NCI-H2029 (cell line): ENCODE results near the gene TTC28.

ENCODE experiments used
- DNase-seq: peaks from one replicate; lab custom pipeline; 2025; lab: John Stamatoyannopoulos, UW

The TTC28 gene

DNA sequence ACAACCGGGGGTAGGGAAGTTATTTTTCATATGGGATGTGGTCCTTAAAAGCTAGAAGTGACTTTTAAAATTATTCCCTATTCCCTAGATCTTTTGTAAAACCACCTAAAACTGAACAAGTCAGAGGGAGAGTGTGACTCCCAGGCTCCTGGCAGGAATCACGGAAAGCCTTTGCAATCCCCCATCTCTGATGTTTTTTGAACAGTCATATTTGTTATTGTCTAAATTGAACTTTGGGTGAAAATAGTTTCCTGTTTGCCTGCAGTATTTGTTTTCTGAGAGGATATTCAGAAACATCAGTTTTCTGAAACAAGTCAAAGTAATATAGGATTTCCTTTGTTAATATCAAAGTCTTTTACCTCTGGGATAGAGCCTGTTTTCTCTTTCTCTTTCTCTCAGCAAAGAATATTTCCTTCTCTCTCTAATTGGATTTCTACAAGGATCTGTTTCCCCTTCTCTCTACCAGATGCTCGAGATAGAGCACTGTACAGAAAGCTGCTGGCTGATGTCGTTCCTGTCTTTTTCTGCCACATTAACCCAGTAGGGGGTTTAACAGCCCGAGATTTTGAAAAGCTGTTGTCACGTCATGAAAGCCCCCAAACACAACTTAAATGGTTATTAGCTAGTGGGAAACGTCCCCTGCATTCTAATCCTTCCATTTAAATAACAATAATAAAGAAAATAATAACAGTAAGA lies 628.4 kb downstream of the TTC28 start:
- no peak for DNase-seq

DNA sequence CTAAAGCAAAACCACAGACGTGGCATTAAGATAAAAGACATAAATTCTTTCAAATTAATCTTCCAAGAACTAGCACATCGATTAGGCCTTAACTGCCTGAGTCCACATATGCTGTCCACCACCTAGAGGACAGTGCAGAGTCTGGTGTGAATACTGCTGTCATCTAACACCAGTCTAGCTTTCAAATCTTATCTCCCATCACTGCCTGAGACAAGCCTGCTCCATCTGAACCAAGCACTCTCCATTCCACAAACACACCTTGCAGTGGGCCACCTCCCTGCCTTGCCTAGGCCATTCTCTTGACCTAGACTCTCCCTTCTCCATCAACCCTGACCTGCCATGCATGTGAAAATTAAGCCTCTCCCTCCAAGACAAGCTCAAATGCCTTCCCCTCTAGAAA lies 631.1 kb downstream of the TTC28 start:
- DNase-seq = no peak

DNA sequence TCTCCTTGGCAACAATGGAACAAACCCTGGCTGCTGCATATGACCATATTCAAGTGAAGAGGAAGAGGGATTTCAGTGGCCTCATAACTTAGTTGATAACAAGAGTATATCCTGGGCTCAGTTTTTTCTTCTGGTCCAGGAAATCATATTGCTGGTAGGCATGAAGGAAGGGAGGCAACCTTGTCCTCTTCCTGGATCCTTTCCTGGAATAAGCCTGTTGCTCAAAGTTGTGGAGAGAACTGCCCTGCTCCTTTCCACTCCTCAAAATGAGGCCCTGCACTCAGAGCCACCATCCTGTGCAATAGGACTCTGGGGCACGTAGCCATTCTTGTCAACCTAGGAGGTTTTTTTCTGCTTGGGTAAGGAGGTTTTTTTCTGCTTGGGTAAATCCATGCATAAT lies 631.9 kb downstream of the TTC28 start:
- DNase-seq = no peak

DNA sequence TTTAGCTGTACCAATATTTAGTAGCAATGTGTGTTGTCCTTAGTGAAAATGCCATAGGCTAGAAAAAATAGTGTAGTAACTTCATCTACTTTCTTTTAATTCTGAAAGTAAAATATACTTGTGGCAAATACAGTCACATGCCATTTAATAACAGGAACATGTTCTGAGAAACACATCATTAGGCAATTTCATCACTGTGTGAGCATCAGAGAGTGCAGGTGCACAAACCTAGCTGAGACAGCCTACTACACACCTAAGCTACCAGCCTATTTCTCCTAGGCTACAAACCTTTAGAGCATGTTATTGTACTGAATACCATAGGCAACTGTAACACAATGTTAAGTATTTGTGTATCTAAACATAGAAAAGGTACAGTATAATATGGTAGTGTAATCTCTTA lies 633.5 kb downstream of the TTC28 start:
- DNase-seq = no peak

DNA sequence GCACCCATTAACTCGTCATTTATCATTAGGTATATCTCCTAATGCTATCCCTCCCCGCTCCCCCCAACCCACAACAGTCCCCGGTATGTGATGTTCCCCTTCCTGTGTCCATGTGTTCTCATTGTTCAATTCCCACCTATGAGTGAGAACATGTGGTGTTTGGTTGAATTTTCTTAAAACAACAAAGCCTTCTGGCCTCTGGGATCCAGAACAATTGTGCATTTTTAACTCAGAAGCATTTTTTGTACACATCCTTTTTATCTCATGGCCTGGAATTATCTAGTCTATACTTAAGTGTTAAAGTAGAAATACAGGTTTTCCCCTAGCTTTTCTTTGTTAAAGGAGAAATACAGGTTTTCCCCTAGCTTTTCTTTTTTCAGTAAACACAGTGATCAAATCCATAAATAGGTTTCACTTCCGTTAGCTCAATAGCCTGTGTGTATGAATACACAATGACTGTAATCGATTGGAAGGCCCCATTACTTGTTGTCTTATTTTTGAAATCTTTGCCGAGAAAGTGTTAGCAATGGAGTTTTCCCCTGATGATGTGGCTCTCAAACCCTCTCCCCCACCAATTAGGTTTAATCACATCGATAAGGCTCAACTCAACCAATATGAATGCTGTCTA lies 635.0 kb downstream of the TTC28 start:
- no peak for DNase-seq

DNA sequence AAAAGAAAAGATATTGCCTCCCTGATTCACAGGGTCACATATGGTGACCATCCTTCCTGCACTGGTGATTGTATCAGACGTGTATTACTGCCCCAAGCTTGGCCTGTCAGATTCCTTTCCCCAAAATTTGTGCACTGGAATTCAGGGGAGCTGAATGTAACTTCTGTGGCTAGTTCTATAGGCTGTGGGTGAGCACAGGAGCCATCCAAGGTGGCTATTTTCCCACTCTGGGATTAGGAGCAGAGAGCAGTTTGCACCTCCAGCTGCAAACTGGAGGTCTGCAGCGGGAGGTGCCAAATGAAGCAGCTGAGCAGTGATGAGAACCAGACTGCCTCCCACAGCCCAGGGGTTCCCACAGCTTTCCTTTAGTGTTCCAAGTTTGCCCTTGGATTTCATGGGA lies 636.4 kb downstream of the TTC28 start:
- no peak for DNase-seq

DNA sequence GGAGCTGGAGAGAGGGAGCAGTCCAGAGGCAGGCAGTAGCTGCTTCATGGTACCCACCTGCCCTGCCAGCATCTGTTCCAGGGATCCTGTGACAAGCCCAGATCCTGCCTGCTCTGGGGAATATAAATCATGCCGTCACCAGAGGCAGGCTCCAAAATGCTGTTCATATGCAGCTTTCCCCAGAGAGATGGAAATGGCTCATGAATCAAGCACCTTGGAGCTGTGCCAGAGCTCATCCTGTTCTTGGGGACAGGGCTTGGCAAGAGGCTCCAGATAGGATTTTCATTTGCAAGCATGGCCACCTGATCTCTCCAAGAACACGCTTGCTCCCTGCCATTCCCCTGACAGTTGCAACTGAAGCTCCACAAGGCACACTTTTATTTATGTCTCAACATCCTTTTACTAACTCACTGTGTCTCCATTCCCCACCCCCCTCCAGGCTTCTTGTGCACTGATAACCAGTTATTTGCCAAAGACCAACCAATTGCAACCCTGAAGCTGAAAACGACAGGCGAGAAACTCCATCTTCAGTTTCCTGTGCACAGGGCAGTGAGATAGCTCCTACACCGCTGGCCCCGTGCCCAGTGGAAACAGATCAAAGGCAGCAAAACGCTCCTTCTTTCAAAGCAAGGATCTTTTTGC lies 644.8 kb downstream of the TTC28 start:
- DNase-seq = peak; percentile 81

DNA sequence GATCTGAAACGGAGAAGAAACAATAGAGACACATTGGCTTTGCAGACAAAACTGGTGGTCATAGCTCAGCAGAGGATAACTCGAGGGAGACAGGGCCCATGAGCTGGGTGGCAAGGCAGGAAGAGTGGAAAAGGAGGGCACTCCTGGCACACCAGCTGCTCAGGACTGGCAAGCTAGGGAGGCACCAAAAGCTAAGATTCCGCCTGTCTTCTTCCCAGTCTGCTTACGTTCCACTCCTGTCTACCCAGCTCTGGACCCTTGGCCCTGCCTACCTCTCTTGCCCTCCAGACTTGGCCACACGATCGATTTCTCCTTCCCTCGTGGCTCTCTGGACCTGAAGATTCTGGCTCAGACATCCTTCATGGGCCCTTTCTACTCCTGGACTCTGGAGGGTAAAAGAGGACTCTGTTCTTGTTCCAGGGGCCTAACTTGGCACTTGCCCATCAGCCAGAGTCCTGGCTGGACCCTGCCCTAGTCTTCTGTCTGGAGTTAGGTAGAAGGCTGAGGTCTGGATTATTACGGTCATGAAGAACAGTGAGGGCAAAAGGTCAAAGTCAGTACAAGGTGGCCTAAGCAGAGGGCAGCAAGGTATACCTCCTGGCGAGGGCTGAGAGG lies 645.4 kb downstream of the TTC28 start:
- no peak for DNase-seq

DNA sequence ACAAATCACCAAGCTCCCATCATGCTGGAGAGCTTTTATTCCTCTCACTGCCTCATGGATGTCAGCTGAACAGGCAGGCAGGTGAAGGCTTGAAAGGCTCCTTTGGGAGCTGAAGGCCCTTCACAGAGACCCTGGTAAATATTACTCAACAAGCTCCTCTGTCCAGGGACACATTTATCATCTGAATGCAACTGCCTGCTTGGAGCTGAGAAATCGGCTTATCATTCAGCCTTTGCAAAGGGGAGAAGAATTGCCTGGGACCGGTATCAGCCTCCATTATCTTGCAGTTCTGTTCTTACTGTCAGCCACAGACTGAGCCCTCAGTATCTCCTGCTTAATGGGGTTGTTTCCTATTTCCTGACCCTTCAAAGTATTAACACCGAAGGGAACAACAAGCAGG lies 646.8 kb downstream of the TTC28 start:
- DNase-seq = no peak

DNA sequence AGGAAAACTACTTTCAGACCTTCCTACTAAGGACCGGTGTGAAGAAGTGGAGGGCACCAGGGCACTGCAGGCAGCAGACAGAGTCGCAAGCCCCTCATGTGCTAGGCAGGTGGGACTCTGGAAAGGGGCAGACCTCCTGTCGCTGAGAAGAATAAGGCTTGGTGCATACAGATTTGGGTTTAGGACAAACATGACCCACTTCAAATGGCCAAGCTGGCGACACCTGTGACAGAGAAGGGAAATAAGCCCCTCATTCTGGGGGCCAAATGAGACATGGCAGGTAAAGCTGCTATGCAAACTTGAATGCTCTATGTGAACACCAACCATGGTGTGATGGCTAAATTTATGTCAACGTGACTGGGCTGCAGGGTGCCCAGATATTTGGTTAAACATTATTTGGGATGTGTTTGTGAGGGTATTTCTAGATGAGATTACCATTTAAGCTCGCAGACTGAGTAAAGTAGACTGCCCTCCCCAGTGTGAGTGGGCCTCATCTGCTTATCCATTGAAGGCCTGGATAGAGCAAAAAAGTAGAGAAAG lies 648.2 kb downstream of the TTC28 start:
- DNase-seq = no peak

DNA sequence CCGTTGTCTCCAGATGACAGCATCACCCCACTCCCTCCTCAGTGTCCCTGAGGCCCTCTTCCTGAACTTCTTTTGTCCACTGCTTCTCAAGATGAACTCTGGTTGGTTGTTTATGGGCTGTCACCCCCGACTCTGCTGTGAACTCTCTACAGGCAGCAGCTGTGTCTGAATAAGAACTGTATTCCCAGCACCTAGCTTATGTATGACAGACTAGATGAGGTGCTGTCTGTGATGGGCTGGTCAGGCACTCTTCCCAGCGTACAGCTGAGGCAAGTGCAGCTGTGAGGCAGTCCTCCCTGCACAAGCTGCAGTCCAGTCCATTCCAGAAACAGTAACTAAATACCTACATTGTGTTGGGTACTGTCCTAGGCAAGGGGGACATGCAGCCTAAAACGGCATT lies 649.2 kb downstream of the TTC28 start:
- DNase-seq = no peak

DNA sequence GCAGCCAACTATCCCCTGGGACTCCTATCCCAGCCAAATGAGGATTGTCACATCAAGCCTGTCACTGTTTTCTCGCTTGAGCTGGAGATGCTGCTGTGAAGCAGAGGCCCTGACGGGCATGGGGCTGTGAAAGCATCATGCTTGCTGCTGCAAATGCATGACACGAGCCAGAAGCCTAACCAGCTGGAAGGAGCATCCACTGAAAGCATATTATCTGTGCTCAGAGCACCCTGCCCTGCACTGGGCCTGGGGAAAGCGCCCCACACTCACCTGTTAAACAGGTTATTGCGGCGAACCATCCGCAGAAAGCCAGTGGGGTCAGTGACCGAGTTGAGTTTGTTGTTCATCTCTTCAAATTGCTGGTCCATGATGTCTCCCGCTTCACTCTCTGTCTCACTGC lies 649.7 kb downstream of the TTC28 start:
- DNase-seq = no peak

DNA sequence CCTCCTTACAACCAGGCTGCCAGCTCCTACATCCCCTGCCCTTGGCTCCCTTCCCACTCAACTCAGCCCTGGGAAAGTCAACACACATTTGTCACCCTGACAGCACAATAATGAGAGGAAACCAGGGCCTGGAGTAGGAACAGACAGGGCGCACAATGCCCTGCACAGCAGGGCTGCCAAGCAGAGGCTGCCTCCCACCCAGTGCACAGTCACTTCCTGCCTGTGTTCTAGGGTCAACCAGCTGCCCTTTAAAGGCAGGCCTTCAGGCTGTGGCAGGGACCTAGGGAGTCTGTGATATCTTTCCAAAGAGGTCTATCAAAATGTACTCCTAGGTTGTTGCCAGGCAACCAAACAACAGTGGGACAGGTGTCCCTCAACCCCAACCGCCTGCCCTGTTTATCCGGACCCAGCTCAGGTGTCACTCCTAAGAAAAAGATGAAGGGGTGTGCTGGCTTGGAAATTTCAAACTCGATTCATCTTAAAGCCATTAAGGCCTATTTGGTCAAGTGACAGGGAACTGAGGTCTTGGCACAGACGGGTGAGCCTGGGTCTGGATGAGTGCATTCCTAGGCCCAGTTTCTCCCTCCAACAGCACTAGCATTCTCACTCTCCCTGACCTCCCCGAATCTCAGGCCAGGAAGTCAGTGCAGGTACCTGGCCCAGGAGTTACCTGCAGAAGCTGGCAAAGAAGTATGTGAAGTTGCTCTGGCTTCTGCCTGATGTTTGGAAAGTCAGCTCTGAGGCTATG lies 650.3 kb downstream of the TTC28 start:
- peak; percentile 93 for DNase-seq

DNA sequence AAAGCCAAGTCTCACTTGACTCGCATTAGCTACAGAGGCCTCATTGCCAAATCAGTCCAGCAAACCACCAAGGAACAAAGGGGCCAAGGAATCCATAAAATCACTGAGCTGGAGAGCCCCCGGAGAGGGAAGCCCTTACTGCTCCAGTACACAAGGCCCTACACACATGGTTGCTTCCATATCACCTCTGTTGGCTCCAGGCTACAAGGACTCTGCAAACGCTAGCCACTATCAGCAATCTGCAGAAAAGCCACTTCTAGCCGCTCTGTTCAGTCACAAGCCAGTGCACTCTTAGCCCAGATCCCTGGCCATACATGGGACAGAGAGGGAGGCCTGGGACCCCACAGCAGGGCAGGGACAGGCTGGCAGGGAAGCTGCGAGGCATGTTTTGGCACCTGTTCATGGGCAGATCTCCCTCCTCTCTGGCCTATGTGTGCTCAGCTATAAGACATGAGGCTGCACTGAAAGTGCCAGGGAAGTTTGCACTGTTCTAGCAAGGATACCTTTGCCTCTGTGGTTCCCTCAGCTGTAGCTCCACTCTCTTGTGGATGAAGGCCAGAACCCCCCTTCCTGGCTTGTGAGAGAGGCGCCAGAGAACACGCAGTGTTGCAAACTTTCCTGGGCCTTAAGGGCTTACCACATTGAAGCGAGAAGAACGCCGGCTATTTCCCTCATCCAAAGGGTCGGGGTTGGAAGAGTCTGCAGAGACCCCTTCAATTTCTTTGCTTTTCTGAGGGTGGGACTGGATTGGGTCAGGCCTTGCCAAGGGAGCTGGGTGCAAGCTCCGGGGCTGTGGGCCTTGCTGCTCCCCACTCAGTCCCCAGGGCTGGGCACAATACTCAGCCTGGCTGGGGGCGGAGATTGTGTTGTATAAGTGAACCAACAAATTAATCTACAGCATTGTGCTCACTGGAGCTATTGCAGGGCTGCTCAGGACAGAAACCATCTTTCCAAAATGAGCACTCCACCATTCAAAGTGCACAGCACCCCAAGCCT lies 651.9 kb downstream of the TTC28 start:
- no peak for DNase-seq

DNA sequence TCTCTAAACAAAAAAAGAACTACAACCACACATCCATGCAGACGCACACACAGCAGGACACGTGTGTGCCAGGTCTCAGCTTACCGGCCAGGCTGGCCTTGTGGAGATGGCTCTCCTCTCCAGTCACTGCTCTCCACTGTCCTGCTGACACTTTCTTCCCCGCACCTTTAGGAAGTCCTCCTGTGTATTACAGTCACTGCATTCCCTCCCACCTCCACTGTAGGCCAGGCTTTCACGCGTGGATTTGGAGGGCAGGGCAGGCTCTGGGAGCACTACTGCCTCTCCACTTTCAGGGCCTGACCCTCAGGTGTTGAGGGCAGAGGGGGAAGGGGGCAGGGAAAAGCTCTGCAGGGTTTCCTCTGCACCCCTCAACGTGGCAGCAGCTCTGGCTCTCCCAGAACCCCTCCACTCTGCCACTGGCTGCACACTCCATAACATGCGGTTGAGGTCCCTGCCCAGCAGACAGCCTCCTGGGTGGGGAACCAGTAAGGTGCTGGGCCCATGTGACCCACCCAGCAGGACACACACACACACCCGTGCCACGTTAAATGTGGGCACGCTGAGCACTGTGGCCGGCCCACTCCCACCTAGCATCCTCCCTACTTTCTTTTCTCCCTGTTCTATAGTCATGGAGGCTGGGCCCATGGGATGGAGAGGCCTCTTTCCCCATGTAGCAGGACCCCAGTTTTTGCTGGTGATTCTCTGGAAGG lies 653.6 kb downstream of the TTC28 start:
- no peak for DNase-seq

DNA sequence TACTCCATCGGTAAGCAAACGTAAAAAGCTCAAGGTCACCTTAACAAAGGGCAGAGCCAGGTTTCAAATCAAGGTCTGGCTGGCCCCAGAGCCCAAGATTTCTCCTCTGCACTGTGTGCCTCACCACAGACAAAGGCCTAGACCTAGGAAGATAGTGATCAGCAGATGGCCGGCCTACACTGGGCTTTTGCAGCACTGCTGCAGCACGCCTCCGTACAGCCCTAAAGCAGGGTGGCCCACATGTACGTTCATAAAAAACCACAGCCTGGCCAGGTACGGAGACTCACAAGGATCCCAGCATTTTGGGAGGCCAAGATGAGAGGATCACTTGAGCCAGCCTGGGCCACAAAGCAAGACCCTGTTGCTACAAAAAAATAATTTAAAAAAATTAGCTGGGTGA lies 654.3 kb downstream of the TTC28 start:
- no peak for DNase-seq

DNA sequence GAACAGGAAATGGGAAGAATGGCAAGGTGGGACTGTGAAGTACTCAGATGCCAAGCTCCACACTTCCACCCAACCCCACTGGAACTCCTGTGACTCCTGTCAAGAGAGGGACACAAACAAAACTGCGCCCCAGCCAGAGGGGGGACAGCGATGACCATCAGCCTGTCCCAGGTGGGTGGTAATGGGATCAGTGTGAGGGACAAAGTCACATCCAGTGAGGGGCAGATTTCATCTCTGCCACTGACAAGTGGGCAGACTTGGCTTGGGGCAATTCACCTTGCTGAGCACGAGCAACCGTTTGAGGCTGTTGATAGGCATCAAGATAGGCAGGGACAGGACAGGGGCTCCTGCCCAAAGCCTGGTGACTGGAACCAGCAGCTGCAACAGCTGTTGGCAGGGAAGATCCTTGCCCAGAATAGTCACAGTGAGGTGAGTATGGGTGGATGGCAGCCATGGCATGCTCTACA lies 655.2 kb downstream of the TTC28 start:
- no peak for DNase-seq

DNA sequence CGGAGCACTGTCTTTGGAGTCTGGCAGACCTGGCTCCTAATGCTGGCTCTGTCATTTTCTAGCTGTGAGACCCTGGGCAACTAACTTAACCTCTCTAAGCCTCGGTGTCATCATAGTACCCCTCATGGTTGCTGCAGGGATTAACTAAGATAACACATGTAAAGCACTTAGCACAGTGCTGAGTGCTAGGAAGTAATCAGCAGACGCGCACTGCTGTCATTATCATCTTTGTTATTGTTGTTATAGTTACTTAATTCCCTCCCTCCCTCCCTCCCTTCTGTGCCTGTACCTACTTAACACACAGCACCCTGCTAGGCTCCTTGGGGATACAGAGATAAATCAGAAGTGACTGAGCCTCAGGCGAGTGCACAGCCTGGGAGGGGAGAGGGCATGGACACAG lies 655.9 kb downstream of the TTC28 start:
- DNase-seq = no peak

DNA sequence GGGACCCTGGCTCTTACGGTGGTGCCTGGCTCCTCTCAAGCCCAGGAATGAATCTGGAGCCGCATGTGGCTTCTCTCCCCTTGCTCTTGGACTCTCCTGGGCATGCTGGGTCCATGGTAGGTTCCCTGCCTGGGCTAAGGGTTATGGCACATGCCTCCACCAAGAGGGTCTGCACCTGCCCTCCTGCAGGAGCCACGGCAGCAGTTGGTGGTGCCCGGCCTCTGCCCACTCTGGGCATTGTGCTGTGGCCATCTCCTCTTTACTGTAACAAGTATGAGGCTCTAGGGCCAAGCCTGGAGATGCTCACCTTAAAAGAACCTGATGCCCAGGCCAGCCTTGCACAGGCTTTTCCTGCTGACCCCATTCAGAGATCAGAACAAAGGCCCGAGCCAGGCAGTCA lies 656.6 kb downstream of the TTC28 start:
- no peak for DNase-seq

DNA sequence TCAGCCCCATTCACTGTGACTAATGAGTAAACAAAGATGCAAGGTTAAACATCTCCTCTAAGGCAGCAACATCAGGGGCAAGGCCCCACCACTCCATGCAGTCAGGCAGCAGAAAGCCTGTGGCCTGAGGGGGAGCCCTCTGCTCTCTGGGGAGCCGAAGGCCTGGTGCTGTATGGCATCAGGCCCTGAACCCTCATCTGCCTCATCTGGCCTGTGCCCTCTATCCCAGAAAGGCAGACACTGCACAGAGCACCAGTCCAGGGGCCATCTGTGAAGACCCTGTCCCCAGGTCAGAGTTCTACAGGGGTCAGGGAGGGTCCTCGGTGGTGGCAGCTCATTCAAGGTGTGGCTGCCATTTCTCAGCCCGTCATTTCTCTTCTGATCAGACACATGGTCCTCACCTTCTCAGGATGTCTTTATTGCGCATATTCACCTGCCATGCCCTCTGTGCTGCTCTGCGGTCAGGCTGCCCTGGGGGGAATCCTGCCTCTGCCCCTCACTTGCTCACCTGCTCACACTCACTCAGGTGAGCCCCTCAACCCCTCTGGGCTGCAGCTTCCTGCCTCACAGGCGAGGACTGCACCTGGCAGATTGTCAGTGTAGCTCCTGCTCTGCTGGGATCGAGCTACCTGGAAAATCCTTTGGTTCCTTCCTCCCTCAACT lies 657.5 kb downstream of the TTC28 start:
- DNase-seq = no peak
